Ascending aorta (tissue), 2 donors: ENCODE data around the gene SLC23A3. TPM values are rescaled to one million over a fixed set of nuclear protein-coding genes. Genes with fewer than 3 reads are reported as not detected.

Experiments used
- DNase-seq, 2 donors: peaks; one replicate each; pipeline ENCODE4 v3.0.0-alpha.2; 2019; ENCODE audit warnings: low spot score in 2 of 2
- H3K27ac ChIP-seq, 2 donors: fragments of 200-600 bp; sonication (generic); one replicate each; pipeline ENCODE4 v1.5.1; 2016 to 2017; ENCODE audit warnings: mild to moderate bottlenecking in 1 of 2
- H3K27me3 ChIP-seq: fragments of 200-600 bp; sonication (generic); one replicate; pipeline ENCODE4 v1.5.1; 2017
- H3K36me3 ChIP-seq, 2 donors: fragments of 200-600 bp; sonication (generic); one replicate each; pipeline ENCODE4 v1.5.1; 2016
- H3K4me1 ChIP-seq, 2 donors: fragments of 200-600 bp; sonication (generic); one replicate each; pipeline ENCODE4 v1.5.1; 2016 to 2017; ENCODE audit warnings: mild to moderate bottlenecking in 1 of 2
- H3K4me3 ChIP-seq, 2 donors: fragments of 200-600 bp; sonication (generic); one replicate each; pipeline ENCODE4 v1.5.1; 2016 to 2017; ENCODE audit warnings: mild to moderate bottlenecking in 1 of 2
- H3K9me3 ChIP-seq, 2 donors: fragments of 200-600 bp; sonication (generic); one replicate each; pipeline ENCODE4 v1.5.1; 2016
- CTCF ChIP-seq, 3 experiments: fragments of 200-600 bp in 2 of 3; fragments of 450-650 bp in 1 of 3; sonication (generic) in 2 of 3; IDR thresholded peaks; one replicate each; pipeline ENCODE4 v1.5.1; 2016 to 2019; ENCODE audit warnings: antibody characterized with exemption in 3 of 3, mild to moderate bottlenecking in 1 of 3, moderate library complexity in 1 of 3
- intact Hi-C: fragments of 100-400 bp; cut with DNase I; formaldehyde crosslinking; loops from one replicate; pipeline ENCODE4 v1.15.1; 2023
- total RNA-seq: library from RNA; depleted of rRNA; stranded (reverse); fragments of >200 nt; gene quantifications from one replicate; pipeline ENCODE4 v1.1.0, GENCODE V29; 2016

The SLC23A3 gene
- total RNA-seq, 1 donor from 2014 or later, result 14.2 TPM

GRCh38 chr2:219210886-219211362, 41.1 kb upstream of the SLC23A3 start:
- H3K27me3 ChIP-seq, result no peaks in the 10 kb centered on the region
- H3K9me3 ChIP-seq, result no peaks in the 10 kb centered on the region
- intact Hi-C loops, result loop anchor here (10.0 kb wide), 1 partner anchor 474 kb away; no protein-coding TSS in a partner anchor
- peak in 1 of 2 donors; percentile 28 for DNase-seq
- peaks cover 45 to 61% of the 10 kb centered on the region in 2 donors for H3K36me3 ChIP-seq
- no peak overlapping the region for H3K27ac ChIP-seq
- peaks cover 0 to 5% of the 10 kb centered on the region in 2 donors for H3K4me1 ChIP-seq
- H3K4me3 ChIP-seq, result no peak overlapping the region
- no peak for TF ChIP-seq CTCF (IDR thresholded peaks at IDR 0.05)

- Histone ChIP-seq H3K27ac (no peak overlapping the region), H3K9me3 (no peaks in the 10 kb centered on the region), H3K36me3 (peaks cover 39 to 56% of the 10 kb centered on the region in 2 donors), H3K27me3 (no peaks in the 10 kb centered on the region), H3K4me3 (no peak overlapping the region), H3K4me1 (peaks cover 0 to 6% of the 10 kb centered on the region in 2 donors)
- DNase-seq, result peak in 1 of 2 donors; percentile 60
- intact Hi-C loops, result loop anchor here (10.0 kb wide), 1 partner anchor 474 kb away; no protein-coding TSS in a partner anchor
- no peak for TF ChIP-seq CTCF (IDR thresholded peaks at IDR 0.05)
Observed at GRCh38 chr2:219210196-219210885, 40.5 kb upstream of the SLC23A3 start.

- no peak for TF ChIP-seq CTCF (IDR thresholded peaks at IDR 0.05)
- H3K27ac ChIP-seq, result no peak overlapping the region
- no peaks in the 10 kb centered on the region for H3K27me3 ChIP-seq
- H3K9me3 ChIP-seq, result no peaks in the 10 kb centered on the region
- intact Hi-C loops, result loop anchor here (10.0 kb wide), 1 partner anchor 475 kb away; no protein-coding TSS in a partner anchor
- no peak overlapping the region for H3K4me3 ChIP-seq
- peak in 1 of 2 donors; percentile 59 for DNase-seq
- H3K36me3 ChIP-seq, result peaks cover 31 to 50% of the 10 kb centered on the region in 2 donors
- peaks cover 0 to 6% of the 10 kb centered on the region in 2 donors for H3K4me1 ChIP-seq
Observed at GRCh38 chr2:219209236-219210195, 39.7 kb upstream of the SLC23A3 start.

- H3K4me3 ChIP-seq, result peak overlapping the region in 1 of 2 donors; percentile 90
- no peaks in the 10 kb centered on the region for H3K27me3 ChIP-seq
- peak in 1 of 2 donors; percentile 63 for DNase-seq
- no peaks in the 10 kb centered on the region for H3K9me3 ChIP-seq
- intact Hi-C loops, result loop anchor here (1.0 to 2.0 kb wide), 3 partner anchors 10 to 181 kb away; partner anchors contain the start of genes ABCB6 and DNAJB2
- peaks cover 0 to 6% of the 10 kb centered on the region in 2 donors for H3K4me1 ChIP-seq
- H3K36me3 ChIP-seq, result peaks cover 30 to 36% of the 10 kb centered on the region in 2 donors
- TF ChIP-seq CTCF (IDR thresholded peaks at IDR 0.05), result no peak
- H3K27ac ChIP-seq, result peak overlapping the region; percentile 91 to 99
Observed at GRCh38 chr2:219207884-219208740, 38.3 kb upstream of the SLC23A3 start.
